Loucy (cell line): ENCODE data around the gene OLFM3.

Source experiments
- H2AFZ ChIP-seq: fragments of 200-600 bp; sonication (generic); 2 replicates; pipeline ENCODE4 v1.6.0; 2016; ENCODE audit warnings: antibody characterized with exemption, mild to moderate bottlenecking, low read length, moderate library complexity
- H3F3A ChIP-seq: fragments of 200-600 bp; 2 replicates; pipeline ENCODE4 v1.6.0; 2016; ENCODE audit warnings: antibody characterized with exemption, low read depth, mild to moderate bottlenecking
- H3K27me3 ChIP-seq: fragments of 200-600 bp; sonication (generic); 2 replicates; pipeline ENCODE4 v1.6.1; 2014; ENCODE audit warnings: low read length, mild to moderate bottlenecking; ENCODE audit not compliant: insufficient read depth, poor library complexity, severe bottlenecking
- H3K36me3 ChIP-seq: fragments of 200-600 bp; sonication (generic); 2 replicates; pipeline ENCODE4 v1.6.1; 2016; ENCODE audit warnings: low read length; ENCODE audit not compliant: insufficient read depth
- H3K4me1 ChIP-seq: fragments of 200-600 bp; sonication (generic); 2 replicates; pipeline ENCODE4 v1.5.1; 2014; ENCODE audit warnings: low read length, mild to moderate bottlenecking; ENCODE audit not compliant: insufficient read depth, poor library complexity, severe bottlenecking
- H3K4me2 ChIP-seq: fragments of 200-600 bp; sonication (generic); 2 replicates; pipeline ENCODE4 v1.6.0; 2014; ENCODE audit warnings: antibody characterized with exemption, low read length, low read depth, mild to moderate bottlenecking; ENCODE audit not compliant: poor library complexity, severe bottlenecking
- H3K4me3 ChIP-seq: fragments of 200-600 bp; sonication (generic); 2 replicates; pipeline ENCODE4 v1.5.1; 2014; ENCODE audit warnings: low read length, mild to moderate bottlenecking, mixed read lengths; ENCODE audit not compliant: poor library complexity, severe bottlenecking
- H3K79me2 ChIP-seq: fragments of 200-600 bp; sonication (generic); 2 replicates; pipeline ENCODE4 v1.6.1; 2014; ENCODE audit warnings: low read length; ENCODE audit not compliant: insufficient read depth
- H3K9ac ChIP-seq: fragments of 200-600 bp; sonication (generic); 2 replicates; pipeline ENCODE4 v1.6.0; 2014; ENCODE audit warnings: mild to moderate bottlenecking, low read depth, low read length, moderate library complexity; ENCODE audit not compliant: poor library complexity, severe bottlenecking
- H3K9me2 ChIP-seq: fragments of 200-600 bp; sonication (generic); replicated peaks from 2 replicates; pipeline ENCODE4 v1.6.1; 2016; ENCODE audit warnings: low read depth, low read length, mixed read lengths
- H3K9me3 ChIP-seq: fragments of 200-600 bp; sonication (generic); 2 replicates; pipeline ENCODE4 v1.6.1; 2014; ENCODE audit warnings: mild to moderate bottlenecking, antibody characterized with exemption, low read length, low read depth; ENCODE audit not compliant: insufficient read depth
- H4K20me1 ChIP-seq: fragments of 200-600 bp; sonication (generic); 2 replicates; pipeline ENCODE4 v1.6.0; 2014; ENCODE audit warnings: antibody characterized with exemption, low read length, mild to moderate bottlenecking; ENCODE audit not compliant: insufficient read depth, poor library complexity, severe bottlenecking
- CTCF ChIP-seq: fragments of 200-600 bp; sonication (generic); conservative IDR thresholded peaks from 2 replicates; pipeline ENCODE4 v1.5.1; 2014; ENCODE audit warnings: mild to moderate bottlenecking, antibody characterized with exemption, low read length
- EZH2phosphoT487 ChIP-seq: fragments of 200-600 bp; IDR thresholded peaks from 2 replicates; pipeline ENCODE4 v1.6.1; 2018; ENCODE audit warnings: antibody characterized with exemption, mild to moderate bottlenecking, moderate library complexity, borderline replicate concordance

The OLFM3 gene

GRCh38 chr1:101996825-101997465, at the start of gene OLFM3:
TSS of gene OLFM3 (minus strand) at chr1:101996926.
- no peaks in the 10 kb centered on the region for H3K9me2 ChIP-seq
- no peak within 1 kb of the TSS for H3K9ac ChIP-seq
- no peak within 1 kb of the TSS for H3K4me3 ChIP-seq
- H3K4me2 ChIP-seq = no peak within 1 kb of the TSS
- TF ChIP-seq CTCF = no peak
- no peak for TF ChIP-seq EZH2phosphoT487
- no peaks in the 10 kb centered on the region for H4K20me1 ChIP-seq
- H3K9me3 ChIP-seq = no peaks in the 10 kb centered on the region
- H2AFZ ChIP-seq = no peak within 1 kb of the TSS
- no peaks in the 10 kb centered on the region for H3K27me3 ChIP-seq
- no peaks in the 10 kb centered on the region for H3K79me2 ChIP-seq
- no peaks in the 10 kb centered on the region for H3F3A ChIP-seq
- no peaks in the 10 kb centered on the region for H3K4me1 ChIP-seq
- H3K36me3 ChIP-seq = no peaks in the 10 kb centered on the region

GRCh38 chr1:102045752-102046151, 49.0 kb upstream of the OLFM3 start:
- Histone ChIP-seq H3K79me2 (no peaks in the 10 kb centered on the region), H2AFZ (no peak overlapping the region), H3K27me3 (no peaks in the 10 kb centered on the region), H3K9me3 (no peaks in the 10 kb centered on the region), H3K4me1 (peaks cover 8% of the 10 kb centered on the region), H3K9me2 (no peaks in the 10 kb centered on the region), H3K36me3 (no peaks in the 10 kb centered on the region), H3K4me3 (no peak overlapping the region), H3F3A (no peaks in the 10 kb centered on the region), H3K9ac (no peak overlapping the region), H4K20me1 (no peaks in the 10 kb centered on the region), H3K4me2 (no peak overlapping the region)
- TF ChIP-seq CTCF (no peak), EZH2phosphoT487 (no peak)

GRCh38 chr1:102032534-102032933, 35.8 kb upstream of the OLFM3 start:
- Histone ChIP-seq H4K20me1 (no peaks in the 10 kb centered on the region), H3K4me2 (no peak overlapping the region), H2AFZ (no peak overlapping the region), H3K79me2 (no peaks in the 10 kb centered on the region), H3K4me3 (no peak overlapping the region), H3K27me3 (no peaks in the 10 kb centered on the region), H3K9me3 (no peaks in the 10 kb centered on the region), H3K9ac (no peak overlapping the region), H3F3A (no peaks in the 10 kb centered on the region), H3K4me1 (no peaks in the 10 kb centered on the region), H3K36me3 (no peaks in the 10 kb centered on the region), H3K9me2 (no peaks in the 10 kb centered on the region)
- TF ChIP-seq EZH2phosphoT487 = no peak
- no peak for TF ChIP-seq CTCF
